Jurkat, Clone E6-1 (cell line): ENCODE data around the gene FTSJ1.

ENCODE experiments used
- DNase-seq: peaks from one replicate; pipeline ENCODE4 v3.0.0-alpha.2; 2011; ENCODE audit warnings: low read depth, low spot score
- H3K4me3 ChIP-seq: 2 replicates; pipeline ENCODE4 v1.5.1; 2011; ENCODE audit warnings: mild to moderate bottlenecking, low read length, control low read depth, moderate library complexity

FTSJ1 gene

DNA sequence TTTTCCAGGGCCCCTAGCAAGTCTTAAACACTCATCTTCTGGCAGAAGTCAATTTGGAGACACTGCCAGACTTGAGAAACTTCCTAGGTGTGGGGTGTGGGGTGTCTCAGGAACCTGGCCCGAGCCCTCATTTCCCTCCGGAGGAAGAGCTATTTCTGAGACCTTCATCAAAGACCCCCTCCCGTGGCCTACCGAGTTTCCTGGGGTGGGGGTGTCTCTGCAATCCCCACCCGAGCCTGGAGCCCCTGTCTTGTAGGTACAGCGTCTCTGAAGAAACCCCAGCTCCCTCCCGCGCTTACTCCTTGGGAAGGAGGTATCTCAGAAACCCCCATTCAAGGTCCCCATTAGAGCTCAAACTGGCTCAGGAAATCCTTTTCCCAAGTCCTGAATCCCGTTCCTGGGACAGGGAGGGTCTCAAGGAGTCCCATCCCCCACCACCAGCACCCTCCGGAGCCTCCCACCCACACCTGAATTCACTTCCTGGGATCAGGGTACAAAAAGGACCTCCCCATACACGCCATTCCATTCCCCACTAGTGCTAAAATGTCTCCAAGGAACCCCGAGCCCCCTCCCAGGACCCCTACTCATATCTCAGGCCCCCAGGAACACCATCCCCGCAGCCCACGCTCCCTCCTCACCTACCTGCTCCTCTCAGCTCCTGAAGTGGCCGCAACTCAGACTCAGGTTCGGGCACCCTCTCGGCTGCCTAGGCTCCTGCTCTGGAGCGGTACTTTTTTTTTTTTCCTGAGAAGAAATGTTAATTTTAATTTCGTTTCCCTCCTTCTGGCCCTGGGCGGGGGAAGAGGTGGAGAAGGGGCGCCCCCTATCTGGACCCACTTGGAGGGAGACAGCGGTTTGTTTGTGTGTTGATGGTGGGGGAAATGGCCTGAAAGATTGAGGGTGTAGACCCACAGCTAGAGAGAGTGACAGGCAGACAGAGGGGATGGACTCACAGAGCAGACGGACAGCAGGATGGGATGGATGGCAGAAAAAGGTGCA, 7.0 kb upstream of the FTSJ1 start:
- peak overlapping the region; percentile 69 for H3K4me3 ChIP-seq
- no peak for DNase-seq

DNA sequence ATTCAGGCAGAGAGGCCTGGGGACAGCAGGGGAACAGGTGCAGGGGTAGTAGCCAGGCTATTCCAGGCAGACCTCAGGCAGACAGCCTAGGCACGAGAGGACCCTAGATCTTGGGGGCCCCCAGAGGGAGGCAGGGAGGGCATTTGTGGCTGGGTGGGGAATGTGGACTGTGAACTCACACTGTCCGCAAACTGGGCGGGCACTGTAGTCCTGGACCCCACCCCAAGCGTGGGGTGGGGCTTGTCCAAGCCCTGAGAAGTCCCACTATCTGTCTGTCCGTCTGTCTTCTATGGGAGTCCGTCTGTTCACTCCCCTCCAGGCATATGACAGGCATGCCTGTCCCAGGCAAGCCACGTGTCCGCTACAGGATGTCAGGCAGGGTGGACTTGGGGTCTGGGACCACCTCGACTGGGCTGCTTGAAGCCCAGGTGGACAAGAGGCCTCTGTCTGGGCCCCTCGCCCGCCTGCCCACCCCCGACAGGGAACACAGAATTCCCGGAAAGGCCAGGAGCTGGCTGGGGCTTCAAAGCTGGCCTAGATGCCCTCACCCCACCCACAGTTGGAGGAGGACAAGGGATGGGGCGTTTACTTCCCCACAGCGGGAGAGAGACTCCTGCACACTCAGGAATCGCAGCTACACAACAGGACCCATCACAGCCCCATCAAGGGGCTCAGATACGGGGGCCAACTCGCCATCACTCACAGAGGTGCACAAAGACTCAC, 5.7 kb upstream of the FTSJ1 start, which contains the start of gene SLC38A5:
Gene SLC38A5, minus strand, starts transcription at position 151 of the 723 bp plus-strand sequence. CDS start 2,336 bp downstream, outside the sequence.
- peak within 1 kb of the TSS; percentile 69 for H3K4me3 ChIP-seq
- no peak for DNase-seq

DNA sequence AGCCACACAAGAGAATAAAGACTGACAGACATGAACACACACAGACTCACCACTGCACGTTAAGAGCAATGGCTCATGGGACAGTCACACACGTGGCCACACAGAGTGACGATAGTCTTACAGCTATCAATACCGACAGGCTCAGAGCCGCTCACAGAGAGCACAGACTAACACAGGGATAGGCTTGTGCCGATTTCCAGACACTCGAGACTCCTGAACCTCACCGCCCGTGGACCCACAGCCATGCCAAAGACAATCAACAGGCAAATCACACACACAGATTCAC, 5.2 kb upstream of the FTSJ1 start:
- DNase-seq = no peak
- H3K4me3 ChIP-seq = no peak overlapping the region

DNA sequence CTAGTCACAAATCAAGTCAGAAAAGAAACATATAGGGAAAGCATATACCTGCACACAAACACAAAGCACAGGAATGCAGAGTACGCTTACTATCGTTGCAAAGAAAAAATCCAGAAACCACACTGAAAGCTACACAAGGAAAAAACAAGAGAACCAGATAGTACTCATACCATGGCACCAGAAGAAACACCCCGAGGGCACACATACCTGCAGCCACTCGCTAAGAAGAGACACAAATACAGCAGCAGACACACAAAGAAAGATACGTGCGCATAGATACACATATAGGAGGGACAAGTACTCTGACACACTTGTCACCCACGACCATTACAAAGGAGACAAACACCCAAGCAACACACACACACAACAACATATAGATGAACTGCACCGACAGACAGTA, 4.5 kb upstream of the FTSJ1 start:
- no peak for DNase-seq
- H3K4me3 ChIP-seq = no peak overlapping the region

DNA sequence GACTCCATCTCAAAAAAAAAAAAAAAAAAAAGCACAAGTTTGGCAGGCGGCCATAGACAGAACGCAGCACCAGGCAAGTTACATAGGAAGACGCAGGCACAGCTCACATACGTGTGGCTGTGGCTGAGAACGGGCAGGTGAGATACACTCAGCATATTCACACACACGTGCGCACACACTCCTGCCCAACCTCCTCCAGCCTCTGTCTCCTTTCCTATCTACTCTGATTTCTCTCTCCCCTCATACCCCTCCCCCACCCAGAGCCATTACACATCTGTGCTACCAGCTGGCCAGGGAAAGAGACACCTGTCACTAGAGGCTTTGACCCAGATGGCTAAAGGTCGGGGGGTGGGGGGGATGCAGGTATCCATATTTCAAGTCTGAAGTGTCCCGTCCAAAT, 3.8 kb upstream of the FTSJ1 start:
- no peak for DNase-seq
- no peak overlapping the region for H3K4me3 ChIP-seq

DNA sequence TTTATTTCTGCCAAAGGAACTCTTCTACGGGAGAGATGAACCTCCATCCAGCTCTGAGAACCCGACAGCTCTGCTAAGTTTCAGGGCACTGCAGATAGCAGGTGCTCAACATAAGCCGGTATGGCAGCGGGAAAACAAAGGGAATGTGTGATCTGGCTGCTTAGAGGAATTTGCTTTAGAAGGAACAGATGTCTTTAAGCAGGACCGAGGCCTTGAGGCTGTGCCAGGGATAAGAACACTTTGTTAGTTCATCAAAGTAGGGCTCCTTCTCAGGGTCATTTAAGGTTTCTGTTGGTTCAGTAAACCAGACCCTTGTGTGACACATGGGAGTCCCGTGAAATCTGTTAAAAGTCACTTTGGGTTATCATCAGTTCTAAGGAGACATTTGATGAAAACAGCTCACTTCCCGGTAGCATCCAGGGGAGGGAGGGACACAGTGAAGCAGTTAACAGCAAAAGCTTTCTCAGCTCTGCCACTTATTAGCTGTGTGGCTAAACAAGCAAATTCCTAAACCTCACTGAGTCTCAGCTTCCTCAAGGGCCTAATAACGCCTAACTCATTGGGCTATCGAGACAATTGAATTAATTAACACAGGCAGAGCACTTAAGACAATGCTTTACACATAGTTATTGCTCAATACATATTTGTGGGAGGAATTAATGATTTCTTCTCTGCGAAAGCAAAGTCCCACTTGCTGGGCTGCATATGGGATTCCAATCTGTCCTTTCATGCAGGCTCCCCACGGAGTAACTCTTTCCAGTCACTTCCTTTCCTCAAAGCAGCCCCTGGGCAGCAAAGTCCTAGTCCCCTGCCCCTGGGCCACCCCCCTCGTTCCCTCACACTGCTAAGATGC, 2.9 kb upstream of the FTSJ1 start:
- DNase-seq = no peak
- no peak overlapping the region for H3K4me3 ChIP-seq

DNA sequence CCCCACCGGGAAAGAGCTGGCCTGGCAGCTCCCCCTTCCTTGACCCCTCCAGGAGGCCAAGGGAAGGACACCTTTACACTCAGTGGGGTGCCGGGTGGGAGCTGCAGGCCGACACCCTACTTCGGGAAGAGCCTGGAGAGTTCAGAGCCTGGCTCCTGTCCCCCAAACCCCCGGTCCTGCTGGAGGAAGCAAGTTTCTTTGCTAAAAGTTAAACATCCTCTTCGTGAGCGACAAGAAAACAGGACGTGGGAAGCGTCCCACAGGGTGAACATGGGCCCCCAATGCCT, 2.4 kb upstream of the FTSJ1 start:
- DNase-seq = no peak
- H3K4me3 ChIP-seq = no peak overlapping the region

DNA sequence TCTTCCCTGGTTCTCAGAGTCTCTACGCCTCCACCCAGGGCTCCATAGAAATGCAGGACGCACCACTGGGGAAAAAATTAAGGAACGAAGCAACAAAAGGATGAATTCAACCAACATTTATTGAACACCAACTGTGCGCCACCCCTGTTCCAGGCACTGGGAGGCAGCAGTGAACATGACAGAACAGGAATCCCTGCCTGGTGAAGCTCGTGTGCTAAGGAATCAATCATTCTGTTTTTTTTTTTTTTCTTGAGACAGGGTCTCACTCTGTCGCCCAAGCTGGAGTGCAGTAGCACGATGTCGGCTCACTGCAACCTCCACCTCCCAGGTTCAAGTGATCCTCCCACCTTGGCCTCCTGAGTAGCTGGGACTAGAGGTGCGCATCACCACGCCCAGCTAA, 1.9 kb upstream of the FTSJ1 start:
- DNase-seq = no peak
- no peak overlapping the region for H3K4me3 ChIP-seq

DNA sequence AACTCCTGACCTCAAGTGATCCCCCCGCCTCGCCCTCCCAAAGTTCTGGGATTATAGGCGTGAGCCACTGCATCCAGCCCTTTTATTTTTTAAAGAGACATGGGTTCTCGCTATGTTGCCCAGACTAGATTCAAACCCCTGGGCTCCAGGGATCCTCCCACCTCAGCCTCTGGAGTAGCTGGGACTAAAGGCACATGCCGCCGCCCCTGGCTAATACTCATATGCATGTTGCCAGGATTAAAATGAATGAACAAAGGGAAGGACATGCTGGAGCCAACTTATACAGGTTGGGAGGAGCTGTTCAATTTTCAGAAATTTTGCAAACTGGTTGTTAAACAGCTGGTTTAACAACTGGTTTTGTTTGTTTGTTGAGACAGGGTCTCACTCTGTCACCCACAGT, 1.4 kb upstream of the FTSJ1 start:
- H3K4me3 ChIP-seq = peak overlapping the region; percentile 78
- DNase-seq = no peak

DNA sequence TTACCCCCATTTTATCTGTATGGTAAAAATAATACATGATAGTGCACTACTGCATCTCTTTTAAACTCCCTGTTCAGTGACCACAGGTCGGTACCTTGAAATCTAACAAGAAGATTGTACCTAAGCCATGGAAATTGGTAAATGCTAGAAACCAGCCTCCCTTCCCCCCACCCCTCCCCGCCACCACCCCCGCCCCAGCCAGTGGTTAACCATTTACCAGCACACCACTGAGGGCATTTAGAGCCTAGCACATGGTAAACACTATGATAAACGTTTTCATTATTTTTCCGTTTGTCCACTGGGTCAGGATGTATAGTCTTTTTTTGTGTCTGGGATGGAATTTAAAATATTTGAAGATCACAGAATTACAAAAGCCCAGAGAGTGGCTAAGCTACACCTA, 703 bp upstream of the FTSJ1 start:
- peak overlapping the region; percentile 78 for H3K4me3 ChIP-seq
- no peak for DNase-seq

DNA sequence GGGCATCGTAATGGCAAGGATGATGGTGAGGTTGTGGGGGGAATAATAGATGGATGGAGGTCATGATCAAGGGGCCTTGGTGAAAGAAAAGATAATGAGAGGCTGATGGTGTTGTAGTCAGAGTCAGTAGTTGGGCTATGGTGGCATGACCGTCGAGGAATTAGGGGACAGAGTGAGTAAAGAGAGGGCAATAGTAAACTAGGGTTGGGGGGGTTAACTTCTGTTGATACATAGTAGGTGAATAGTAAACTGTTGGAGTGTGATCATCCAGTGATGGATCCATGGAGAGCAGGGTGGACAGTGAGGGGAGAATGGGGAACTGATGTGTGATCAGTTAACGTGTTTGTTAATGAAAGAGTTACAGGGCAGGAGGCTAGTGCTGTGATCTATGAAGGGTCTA, 920 bp downstream of the FTSJ1 start:
- no peak for DNase-seq
- peak overlapping the region; percentile 78 for H3K4me3 ChIP-seq

DNA sequence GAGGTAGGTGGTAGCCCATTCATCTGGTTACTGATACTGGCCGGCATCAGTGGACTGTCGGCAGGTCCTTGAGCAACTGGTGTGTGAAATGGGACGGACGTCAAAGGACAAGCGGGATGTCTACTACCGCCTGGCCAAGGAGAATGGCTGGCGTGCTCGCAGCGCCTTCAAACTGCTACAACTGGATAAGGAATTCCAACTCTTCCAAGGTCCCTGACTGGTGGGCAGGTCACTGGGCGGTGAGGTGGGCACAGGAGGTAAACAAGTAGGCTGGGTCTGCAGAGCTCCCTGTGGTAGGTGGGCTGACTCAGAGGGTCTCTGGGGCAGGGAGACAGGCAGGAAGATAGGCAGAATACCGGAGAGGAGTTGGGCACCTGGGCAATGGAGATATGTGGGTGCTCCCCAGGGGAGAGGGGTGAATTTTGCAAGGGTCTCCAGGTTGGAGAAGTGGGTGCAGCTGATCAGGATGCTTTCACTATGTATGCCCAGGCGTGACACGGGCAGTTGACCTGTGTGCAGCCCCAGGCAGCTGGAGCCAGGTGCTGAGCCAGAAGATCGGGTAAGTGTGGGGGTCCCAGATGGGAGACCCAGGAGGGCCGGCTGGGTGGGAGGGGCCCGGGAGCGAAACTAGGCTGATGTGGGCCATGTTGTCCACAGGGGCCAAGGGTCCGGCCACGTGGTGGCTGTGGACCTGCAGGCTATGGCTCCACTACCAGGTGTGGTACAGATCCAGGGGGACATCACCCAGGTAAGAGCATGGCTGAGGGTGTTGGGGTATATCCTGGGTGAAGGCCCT, 2.2 kb downstream of the FTSJ1 start:
- DNase-seq = no peak
- H3K4me3 ChIP-seq = no peak overlapping the region

DNA sequence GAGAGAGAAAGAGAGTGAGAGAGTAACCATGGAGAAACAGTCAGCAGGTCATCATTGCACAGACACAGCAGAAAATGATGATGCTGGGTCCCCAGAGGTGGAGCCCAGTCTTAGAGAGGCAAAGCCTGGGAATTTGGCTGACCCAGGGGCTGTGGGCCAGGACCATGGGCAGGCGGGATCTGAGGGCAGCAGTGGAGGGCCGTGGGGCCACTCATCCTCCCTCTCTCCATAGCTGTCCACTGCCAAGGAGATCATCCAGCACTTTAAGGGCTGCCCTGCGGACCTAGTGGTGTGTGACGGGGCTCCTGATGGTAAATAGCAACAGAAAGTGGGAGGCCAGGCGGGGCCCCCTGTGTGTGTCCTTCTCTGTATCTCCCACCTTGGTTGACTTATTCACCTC, 2.8 kb downstream of the FTSJ1 start:
- DNase-seq = no peak
- no peak overlapping the region for H3K4me3 ChIP-seq

DNA sequence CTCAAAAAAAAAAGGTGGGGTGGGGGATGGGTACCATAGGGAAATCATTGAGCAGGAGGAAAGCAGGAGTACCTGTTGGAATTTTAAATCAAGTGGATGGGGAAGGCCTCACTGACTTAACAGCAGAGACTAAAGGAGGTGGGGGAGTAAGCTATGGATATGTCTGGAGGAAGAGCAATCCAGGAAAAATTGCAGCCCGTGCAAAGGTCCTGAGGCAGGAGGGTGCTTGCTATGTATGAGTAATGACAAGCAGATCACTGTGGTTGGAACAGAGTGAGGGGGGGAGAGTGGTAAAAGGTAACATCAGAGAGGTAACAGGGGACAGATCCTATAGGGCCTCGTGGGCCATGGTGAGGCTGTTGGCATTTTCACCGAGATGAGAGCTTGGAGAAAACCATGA, 4.1 kb downstream of the FTSJ1 start:
- no peak overlapping the region for H3K4me3 ChIP-seq
- DNase-seq = no peak

DNA sequence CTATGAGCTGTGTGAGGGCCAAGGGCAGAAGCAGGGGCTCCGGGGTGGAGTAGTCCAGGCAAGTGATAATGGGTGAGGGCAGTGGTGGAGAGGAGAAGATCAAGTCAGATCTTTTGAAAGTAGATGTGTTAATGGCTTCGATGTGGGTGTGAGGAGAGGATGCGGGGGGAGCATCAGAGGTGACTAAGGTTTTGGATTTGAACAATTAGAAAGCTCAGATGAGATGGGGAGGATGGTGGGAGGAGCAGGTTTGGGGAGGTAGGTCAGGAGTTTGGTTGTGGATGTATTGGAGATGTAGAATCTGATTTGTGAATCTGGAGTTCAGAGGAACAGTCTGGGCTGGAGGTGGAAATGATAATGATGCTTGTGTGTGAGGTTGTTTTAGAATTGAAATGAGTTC, 4.6 kb downstream of the FTSJ1 start:
- no peak for DNase-seq
- no peak overlapping the region for H3K4me3 ChIP-seq

DNA sequence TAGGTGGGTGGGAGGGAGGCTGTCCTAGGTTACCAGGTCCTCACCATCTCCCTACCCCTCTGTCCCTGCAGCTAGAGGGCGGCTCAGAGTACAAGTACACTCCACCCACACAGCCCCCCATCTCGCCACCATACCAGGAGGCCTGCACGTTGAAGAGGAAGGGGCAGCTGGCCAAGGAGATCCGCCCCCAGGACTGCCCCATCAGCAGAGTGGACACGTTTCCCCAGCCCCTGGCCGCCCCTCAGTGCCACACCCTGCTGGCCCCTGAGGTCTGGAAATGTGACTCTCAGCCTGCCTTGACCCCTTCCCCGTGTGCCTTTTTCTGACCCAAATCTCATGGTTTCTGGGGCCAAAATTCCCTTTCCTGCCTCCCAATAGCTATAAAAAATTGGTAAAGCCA, 6.5 kb downstream of the FTSJ1 start:
- H3K4me3 ChIP-seq = no peak overlapping the region

DNA sequence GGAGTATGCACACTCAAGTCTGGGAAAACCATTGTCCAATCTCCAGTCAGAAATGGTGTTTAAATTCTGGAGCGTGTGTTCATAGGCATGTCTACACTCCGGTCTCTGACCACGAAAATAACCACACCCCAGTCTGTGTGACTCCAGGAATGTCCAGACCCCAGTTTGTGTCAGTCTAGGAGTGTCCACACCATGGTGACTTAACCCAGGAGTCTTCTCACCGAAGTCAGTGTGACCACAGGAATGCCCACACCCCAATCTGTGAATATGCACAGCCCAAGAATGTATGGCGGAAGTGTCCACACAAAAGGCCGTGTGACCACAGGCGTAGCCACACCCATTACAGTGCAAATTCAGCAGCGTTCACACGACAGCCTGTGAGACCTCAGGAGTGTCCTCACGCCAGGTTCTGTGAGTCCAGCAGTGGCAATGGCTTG, 11.4 kb downstream of the FTSJ1 start:
- no peak for DNase-seq

More for the DNA sequence above, 6.5 kb downstream of the FTSJ1 start:
- DNase-seq = no peak

DNA sequence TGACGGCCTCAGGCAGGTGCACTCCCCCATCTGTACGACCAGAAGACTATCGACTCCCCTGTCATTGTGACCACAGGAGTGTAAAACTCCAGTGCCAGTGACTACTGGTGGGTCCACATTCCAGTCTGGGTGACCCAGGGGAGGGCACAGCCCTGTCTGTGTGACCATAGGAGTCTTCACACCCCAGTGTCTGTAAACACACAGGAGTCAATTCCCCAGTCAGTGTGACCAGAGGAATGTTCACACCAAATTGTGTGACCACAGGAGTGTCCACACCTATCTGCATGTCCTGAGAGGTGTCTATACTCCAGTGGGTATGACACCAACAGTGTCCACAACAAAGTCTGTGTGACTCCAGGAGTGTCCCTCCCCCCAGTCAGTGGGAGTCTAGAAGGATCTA, 12.0 kb downstream of the FTSJ1 start:
- no peak overlapping the region for H3K4me3 ChIP-seq
- no peak for DNase-seq

More for the DNA sequence above, 11.4 kb downstream of the FTSJ1 start:
- H3K4me3 ChIP-seq = no peak overlapping the region

DNA sequence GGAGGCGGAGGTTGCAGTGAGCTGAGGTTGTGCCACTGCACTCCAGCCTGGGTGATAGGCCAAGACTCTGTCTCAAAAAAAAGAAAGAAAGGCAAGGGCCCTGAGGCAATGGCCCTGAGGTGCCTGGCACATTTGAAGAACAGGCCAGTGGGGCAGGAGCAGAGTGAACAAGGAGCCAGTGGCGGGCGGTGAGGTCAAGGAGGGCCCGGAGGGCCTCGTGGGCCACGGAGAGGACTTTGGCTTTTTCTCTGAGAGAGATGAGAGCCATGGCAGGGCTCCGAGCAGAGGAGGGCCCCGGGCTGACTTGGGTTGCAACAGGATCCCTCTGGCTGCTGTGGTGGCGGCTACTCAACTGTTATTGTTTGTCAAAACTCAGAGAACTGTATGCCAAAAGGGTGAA, 13.3 kb downstream of the FTSJ1 start:
- no peak for DNase-seq
- no peak overlapping the region for H3K4me3 ChIP-seq
